H1 (cell line): ENCODE measurements around the gene FEV. TPM values are rescaled to one million over a fixed set of nuclear protein-coding genes. Genes with fewer than 3 reads are reported as not detected.

Source experiments
- KDM1A ChIP-seq: fragments of 200-600, 300-600 bp; sonication (generic); IDR thresholded peaks from 2 replicates; pipeline ENCODE4 v1.7.1; 2016; ENCODE audit warnings: mild to moderate bottlenecking, low read length, borderline replicate concordance
- SRF ChIP-seq: IDR thresholded peaks from 2 replicates; pipeline ENCODE4 v1.6.1; 2011; ENCODE audit warnings: mild to moderate bottlenecking, low read depth, low read length, moderate library complexity
- polyA plus RNA-seq, 7 experiments: library from polyadenylated mRNA; depleted of rRNA in 3 of 7; stranded (reverse) in 5 of 7; unstranded in 2 of 7; fragments of >200 nt in 5 of 7; fragments of 200-250 nt in 2 of 7; gene quantifications; 1 replicate in 5 of 7; 2 replicates in 1 of 7; 4 replicates in 1 of 7; pipeline versions ENCODE4 v1.2.1 to v1.2.3, GENCODE V29; 2011 to 2013; ENCODE audit warnings: missing spikeins in 2 of 7, mixed read lengths in 2 of 7
- total RNA-seq: library from RNA; stranded (reverse); fragmentation: NEBNext Ultra II Directional; extraction: Animal tissue kit (Norgen Biotek cat#: 25700); gene quantifications from 2 replicates; pipeline ENCODE4 v1.2.1, GENCODE V29; 2021
- TF ChIP-seq, protein P1 (sequence below): fragments of 300-600 bp; sonication (generic); IDR thresholded peaks from 2 replicates; pipeline ENCODE4 v1.7.1; 2012; ENCODE audit warnings: low read length, moderate library complexity, mild to moderate bottlenecking, inconsistent platforms; ENCODE audit not compliant: insufficient replicate concordance
- TF ChIP-seq, protein P2 (sequence below): IDR thresholded peaks from 2 replicates; pipeline ENCODE4 v1.6.1; 2012; ENCODE audit warnings: inconsistent platforms
- TF ChIP-seq, protein P3 (sequence below): IDR thresholded peaks from 2 replicates; pipeline ENCODE4 v1.6.1; 2011; ENCODE audit warnings: low read length, improper control_type of control experiment

FEV gene
- total and polyA plus RNA-seq, 2 of the 8 experiments (the other 6 are each of a cell fraction or from before 2014, with no cell fraction given) = not detected

DNA sequence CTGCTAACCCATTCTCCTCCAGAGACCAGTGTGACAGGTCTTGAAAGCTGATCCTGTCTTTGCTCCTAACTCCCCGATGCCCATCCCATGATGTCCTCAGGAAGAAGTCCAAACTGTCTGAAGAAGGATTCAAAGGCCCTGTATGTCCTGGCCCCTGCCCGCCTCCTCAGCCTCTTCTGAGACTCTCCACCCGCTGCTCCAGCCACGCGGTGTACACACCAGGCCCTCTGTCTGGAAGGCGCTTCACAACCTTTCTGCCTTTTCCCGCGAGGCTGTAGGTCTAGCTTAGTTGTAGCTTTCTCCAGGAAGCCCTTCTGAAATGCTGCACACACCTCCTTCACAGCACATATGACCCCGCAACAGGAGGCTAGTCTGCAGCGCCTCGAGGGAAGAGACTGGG lies 31.7 kb upstream of the FEV start (continued):
- TF ChIP-seq, protein P1, sequence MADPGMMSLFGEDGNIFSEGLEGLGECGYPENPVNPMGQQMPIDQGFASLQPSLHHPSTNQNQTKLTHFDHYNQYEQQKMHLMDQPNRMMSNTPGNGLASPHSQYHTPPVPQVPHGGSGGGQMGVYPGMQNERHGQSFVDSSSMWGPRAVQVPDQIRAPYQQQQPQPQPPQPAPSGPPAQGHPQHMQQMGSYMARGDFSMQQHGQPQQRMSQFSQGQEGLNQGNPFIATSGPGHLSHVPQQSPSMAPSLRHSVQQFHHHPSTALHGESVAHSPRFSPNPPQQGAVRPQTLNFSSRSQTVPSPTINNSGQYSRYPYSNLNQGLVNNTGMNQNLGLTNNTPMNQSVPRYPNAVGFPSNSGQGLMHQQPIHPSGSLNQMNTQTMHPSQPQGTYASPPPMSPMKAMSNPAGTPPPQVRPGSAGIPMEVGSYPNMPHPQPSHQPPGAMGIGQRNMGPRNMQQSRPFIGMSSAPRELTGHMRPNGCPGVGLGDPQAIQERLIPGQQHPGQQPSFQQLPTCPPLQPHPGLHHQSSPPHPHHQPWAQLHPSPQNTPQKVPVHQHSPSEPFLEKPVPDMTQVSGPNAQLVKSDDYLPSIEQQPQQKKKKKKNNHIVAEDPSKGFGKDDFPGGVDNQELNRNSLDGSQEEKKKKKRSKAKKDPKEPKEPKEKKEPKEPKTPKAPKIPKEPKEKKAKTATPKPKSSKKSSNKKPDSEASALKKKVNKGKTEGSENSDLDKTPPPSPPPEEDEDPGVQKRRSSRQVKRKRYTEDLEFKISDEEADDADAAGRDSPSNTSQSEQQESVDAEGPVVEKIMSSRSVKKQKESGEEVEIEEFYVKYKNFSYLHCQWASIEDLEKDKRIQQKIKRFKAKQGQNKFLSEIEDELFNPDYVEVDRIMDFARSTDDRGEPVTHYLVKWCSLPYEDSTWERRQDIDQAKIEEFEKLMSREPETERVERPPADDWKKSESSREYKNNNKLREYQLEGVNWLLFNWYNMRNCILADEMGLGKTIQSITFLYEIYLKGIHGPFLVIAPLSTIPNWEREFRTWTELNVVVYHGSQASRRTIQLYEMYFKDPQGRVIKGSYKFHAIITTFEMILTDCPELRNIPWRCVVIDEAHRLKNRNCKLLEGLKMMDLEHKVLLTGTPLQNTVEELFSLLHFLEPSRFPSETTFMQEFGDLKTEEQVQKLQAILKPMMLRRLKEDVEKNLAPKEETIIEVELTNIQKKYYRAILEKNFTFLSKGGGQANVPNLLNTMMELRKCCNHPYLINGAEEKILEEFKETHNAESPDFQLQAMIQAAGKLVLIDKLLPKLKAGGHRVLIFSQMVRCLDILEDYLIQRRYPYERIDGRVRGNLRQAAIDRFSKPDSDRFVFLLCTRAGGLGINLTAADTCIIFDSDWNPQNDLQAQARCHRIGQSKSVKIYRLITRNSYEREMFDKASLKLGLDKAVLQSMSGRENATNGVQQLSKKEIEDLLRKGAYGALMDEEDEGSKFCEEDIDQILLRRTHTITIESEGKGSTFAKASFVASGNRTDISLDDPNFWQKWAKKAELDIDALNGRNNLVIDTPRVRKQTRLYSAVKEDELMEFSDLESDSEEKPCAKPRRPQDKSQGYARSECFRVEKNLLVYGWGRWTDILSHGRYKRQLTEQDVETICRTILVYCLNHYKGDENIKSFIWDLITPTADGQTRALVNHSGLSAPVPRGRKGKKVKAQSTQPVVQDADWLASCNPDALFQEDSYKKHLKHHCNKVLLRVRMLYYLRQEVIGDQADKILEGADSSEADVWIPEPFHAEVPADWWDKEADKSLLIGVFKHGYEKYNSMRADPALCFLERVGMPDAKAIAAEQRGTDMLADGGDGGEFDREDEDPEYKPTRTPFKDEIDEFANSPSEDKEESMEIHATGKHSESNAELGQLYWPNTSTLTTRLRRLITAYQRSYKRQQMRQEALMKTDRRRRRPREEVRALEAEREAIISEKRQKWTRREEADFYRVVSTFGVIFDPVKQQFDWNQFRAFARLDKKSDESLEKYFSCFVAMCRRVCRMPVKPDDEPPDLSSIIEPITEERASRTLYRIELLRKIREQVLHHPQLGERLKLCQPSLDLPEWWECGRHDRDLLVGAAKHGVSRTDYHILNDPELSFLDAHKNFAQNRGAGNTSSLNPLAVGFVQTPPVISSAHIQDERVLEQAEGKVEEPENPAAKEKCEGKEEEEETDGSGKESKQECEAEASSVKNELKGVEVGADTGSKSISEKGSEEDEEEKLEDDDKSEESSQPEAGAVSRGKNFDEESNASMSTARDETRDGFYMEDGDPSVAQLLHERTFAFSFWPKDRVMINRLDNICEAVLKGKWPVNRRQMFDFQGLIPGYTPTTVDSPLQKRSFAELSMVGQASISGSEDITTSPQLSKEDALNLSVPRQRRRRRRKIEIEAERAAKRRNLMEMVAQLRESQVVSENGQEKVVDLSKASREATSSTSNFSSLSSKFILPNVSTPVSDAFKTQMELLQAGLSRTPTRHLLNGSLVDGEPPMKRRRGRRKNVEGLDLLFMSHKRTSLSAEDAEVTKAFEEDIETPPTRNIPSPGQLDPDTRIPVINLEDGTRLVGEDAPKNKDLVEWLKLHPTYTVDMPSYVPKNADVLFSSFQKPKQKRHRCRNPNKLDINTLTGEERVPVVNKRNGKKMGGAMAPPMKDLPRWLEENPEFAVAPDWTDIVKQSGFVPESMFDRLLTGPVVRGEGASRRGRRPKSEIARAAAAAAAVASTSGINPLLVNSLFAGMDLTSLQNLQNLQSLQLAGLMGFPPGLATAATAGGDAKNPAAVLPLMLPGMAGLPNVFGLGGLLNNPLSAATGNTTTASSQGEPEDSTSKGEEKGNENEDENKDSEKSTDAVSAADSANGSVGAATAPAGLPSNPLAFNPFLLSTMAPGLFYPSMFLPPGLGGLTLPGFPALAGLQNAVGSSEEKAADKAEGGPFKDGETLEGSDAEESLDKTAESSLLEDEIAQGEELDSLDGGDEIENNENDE = no peak
- TF ChIP-seq SRF = no peak
- TF ChIP-seq, protein P2, sequence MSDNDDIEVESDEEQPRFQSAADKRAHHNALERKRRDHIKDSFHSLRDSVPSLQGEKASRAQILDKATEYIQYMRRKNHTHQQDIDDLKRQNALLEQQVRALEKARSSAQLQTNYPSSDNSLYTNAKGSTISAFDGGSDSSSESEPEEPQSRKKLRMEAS = no peak
- no peak for TF ChIP-seq KDM1A
- TF ChIP-seq, protein P3, sequence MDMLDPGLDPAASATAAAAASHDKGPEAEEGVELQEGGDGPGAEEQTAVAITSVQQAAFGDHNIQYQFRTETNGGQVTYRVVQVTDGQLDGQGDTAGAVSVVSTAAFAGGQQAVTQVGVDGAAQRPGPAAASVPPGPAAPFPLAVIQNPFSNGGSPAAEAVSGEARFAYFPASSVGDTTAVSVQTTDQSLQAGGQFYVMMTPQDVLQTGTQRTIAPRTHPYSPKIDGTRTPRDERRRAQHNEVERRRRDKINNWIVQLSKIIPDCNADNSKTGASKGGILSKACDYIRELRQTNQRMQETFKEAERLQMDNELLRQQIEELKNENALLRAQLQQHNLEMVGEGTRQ = no peak
